ENCODE measurements around the gene CYLD.

DNA sequence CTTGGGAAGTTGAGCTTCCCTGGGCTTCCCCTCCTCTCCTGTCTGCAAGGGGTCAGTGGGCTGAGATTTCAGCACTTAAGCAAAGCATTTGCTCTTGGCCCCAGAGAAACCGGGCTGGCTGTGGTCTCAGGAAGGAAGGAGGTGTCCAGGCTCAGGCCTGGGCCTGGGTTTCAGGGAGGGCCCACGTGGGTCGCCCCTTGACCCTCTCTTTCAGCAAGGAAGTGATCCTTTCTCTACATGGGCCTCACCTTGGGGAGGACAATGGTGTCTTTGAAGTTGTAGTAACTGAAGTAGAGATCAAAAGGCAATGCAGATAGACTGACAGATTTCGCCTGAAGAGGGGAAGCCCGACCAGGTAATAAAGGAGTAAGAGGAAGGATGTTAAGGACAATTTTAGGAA, 45.8 kb upstream of the CYLD start:
- TF ChIP-seq POLR2AphosphoS5 (IDR thresholded peaks at IDR 0.05; ENCODE audit: insufficient read depth, low read depth, low read length) (no peak), POLR2A (IDR thresholded peaks at IDR 0.05; ENCODE audit: low read depth, low read length) (no peak), EZH2 (IDR thresholded peaks at IDR 0.05; ENCODE audit: borderline replicate concordance, low read depth, low read length, severe bottlenecking) (no peak), JUN (IDR thresholded peaks at IDR 0.05; ENCODE audit: borderline replicate concordance, insufficient read depth, insufficient read length, low read depth) (no peak), MYC (IDR thresholded peaks at IDR 0.05; ENCODE audit: low read depth, low read length) (no peak), FOS (IDR thresholded peaks at IDR 0.05; ENCODE audit: borderline replicate concordance, insufficient read depth, low read length) (no peak), GATA2 (IDR thresholded peaks at IDR 0.05; ENCODE audit: insufficient read depth, insufficient read length, low read depth, low read length) (no peak)
- TF ChIP-seq, protein P1, sequence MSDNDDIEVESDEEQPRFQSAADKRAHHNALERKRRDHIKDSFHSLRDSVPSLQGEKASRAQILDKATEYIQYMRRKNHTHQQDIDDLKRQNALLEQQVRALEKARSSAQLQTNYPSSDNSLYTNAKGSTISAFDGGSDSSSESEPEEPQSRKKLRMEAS (IDR thresholded peaks at IDR 0.05; ENCODE audit: insufficient read depth, insufficient read length) = no peak
- TF ChIP-seq, protein P2, sequence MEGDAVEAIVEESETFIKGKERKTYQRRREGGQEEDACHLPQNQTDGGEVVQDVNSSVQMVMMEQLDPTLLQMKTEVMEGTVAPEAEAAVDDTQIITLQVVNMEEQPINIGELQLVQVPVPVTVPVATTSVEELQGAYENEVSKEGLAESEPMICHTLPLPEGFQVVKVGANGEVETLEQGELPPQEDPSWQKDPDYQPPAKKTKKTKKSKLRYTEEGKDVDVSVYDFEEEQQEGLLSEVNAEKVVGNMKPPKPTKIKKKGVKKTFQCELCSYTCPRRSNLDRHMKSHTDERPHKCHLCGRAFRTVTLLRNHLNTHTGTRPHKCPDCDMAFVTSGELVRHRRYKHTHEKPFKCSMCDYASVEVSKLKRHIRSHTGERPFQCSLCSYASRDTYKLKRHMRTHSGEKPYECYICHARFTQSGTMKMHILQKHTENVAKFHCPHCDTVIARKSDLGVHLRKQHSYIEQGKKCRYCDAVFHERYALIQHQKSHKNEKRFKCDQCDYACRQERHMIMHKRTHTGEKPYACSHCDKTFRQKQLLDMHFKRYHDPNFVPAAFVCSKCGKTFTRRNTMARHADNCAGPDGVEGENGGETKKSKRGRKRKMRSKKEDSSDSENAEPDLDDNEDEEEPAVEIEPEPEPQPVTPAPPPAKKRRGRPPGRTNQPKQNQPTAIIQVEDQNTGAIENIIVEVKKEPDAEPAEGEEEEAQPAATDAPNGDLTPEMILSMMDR (IDR thresholded peaks at IDR 0.05; ENCODE audit: extremely low read depth in 1 of 2, insufficient read depth in 1 of 2, low read depth in 1 of 2, low read length in 2 of 2) = no peak

All from endothelial cell of umbilical vein (primary cell).